ENCODE measurements around the gene BAHCC1.
A peak's percentile ranks its signal among the peaks of the same experiment; 100 is the strongest.

The BAHCC1 gene

GRCh38 chr17:81440051-81440471, 44.8 kb downstream of the BAHCC1 start:
- TF ChIP-seq PPARA (CRISPR knock-in tag; IDR thresholded peaks at IDR 0.05; ENCODE audit: borderline replicate concordance) (no peak), ZNF8 (CRISPR knock-in tag; IDR thresholded peaks at IDR 0.05) (no peak), POU6F1 (CRISPR knock-in tag; IDR thresholded peaks at IDR 0.05; ENCODE audit: borderline replicate concordance, low read depth) (no peak), SNAI2 (CRISPR knock-in tag; IDR thresholded peaks at IDR 0.05) (no peak), GLIS3 (CRISPR knock-in tag; IDR thresholded peaks at IDR 0.05) (no peak)
- no peak for ATAC-seq

GRCh38 chr17:81440511-81441244, 45.4 kb downstream of the BAHCC1 start:
- TF ChIP-seq ZFP30 (CRISPR knock-in tag; IDR thresholded peaks at IDR 0.05) = no peak

GRCh38 chr17:81442791-81443190, 47.5 kb downstream of the BAHCC1 start:
- no peak for ATAC-seq

More at GRCh38 chr17:81440511-81441244, 45.4 kb downstream of the BAHCC1 start:
- peak; percentile 76 for ATAC-seq

GRCh38 chr17:81443269-81443668, 48.0 kb downstream of the BAHCC1 start:
- TF ChIP-seq PATZ1 (CRISPR knock-in tag; IDR thresholded peaks at IDR 0.05; ENCODE audit: borderline replicate concordance) (no peak), ZFP30 (CRISPR knock-in tag; IDR thresholded peaks at IDR 0.05) (no peak), CSDC2 (CRISPR knock-in tag; IDR thresholded peaks at IDR 0.05) (no peak), TSHZ2 (CRISPR knock-in tag; IDR thresholded peaks at IDR 0.05) (no peak), RARB (CRISPR knock-in tag; IDR thresholded peaks at IDR 0.05) (no peak)
- ATAC-seq = no peak

More at GRCh38 chr17:81442791-81443190, 47.5 kb downstream of the BAHCC1 start:
- TF ChIP-seq TCF4 (CRISPR knock-in tag; IDR thresholded peaks at IDR 0.05; ENCODE audit: borderline replicate concordance) (no peak), ZNF70 (CRISPR knock-in tag; IDR thresholded peaks at IDR 0.05) (no peak), ARNTL (CRISPR knock-in tag; IDR thresholded peaks at IDR 0.05; ENCODE audit: borderline replicate concordance, low read depth) (no peak), ISL1 (CRISPR knock-in tag; IDR thresholded peaks at IDR 0.05) (no peak), PPARA (CRISPR knock-in tag; IDR thresholded peaks at IDR 0.05; ENCODE audit: borderline replicate concordance) (no peak), ZC3H10 (CRISPR knock-in tag; IDR thresholded peaks at IDR 0.05) (no peak), ZFP30 (CRISPR knock-in tag; IDR thresholded peaks at IDR 0.05) (no peak), ESRRG (CRISPR knock-in tag; IDR thresholded peaks at IDR 0.05) (no peak), SNAI2 (CRISPR knock-in tag; IDR thresholded peaks at IDR 0.05) (no peak), CSDC2 (CRISPR knock-in tag; IDR thresholded peaks at IDR 0.05) (no peak)

GRCh38 chr17:81444610-81445339, 49.5 kb downstream of the BAHCC1 start:
- no peak for ATAC-seq
- TF ChIP-seq ZNF565 (CRISPR knock-in tag; conservative IDR thresholded peaks at IDR 0.05; ENCODE audit: low read depth) = no peak
- TF ChIP-seq CSDC2 (CRISPR knock-in tag; IDR thresholded peaks at IDR 0.05) = no peak
- TF ChIP-seq ISL1 (CRISPR knock-in tag; IDR thresholded peaks at IDR 0.05) = no peak
- TF ChIP-seq POU6F1 (CRISPR knock-in tag; IDR thresholded peaks at IDR 0.05; ENCODE audit: borderline replicate concordance, low read depth) = no peak
- no peak for TF ChIP-seq CREB5 (CRISPR knock-in tag; IDR thresholded peaks at IDR 0.05; ENCODE audit: low read depth)
- TF ChIP-seq OSR1 (CRISPR knock-in tag; IDR thresholded peaks at IDR 0.05) = no peak
- no peak for TF ChIP-seq ARNTL (CRISPR knock-in tag; IDR thresholded peaks at IDR 0.05; ENCODE audit: borderline replicate concordance, low read depth)
- TF ChIP-seq ZNF70 (CRISPR knock-in tag; IDR thresholded peaks at IDR 0.05) = no peak
- TF ChIP-seq ZNF8 (CRISPR knock-in tag; IDR thresholded peaks at IDR 0.05) = no peak
- no peak for TF ChIP-seq GLIS3 (CRISPR knock-in tag; IDR thresholded peaks at IDR 0.05)
- no peak for TF ChIP-seq SNAI2 (CRISPR knock-in tag; IDR thresholded peaks at IDR 0.05)
- no peak for TF ChIP-seq TOX (CRISPR knock-in tag; IDR thresholded peaks at IDR 0.05; ENCODE audit: borderline replicate concordance)
- TF ChIP-seq ESRRG (CRISPR knock-in tag; IDR thresholded peaks at IDR 0.05) = no peak
- no peak for TF ChIP-seq ZFP30 (CRISPR knock-in tag; IDR thresholded peaks at IDR 0.05)

Data from SK-N-SH treated with all-trans-retinoic acid at 6 μM for 48 hours (cell line).